ENCODE data around the gene FAM124B. TPM values are rescaled to one million over a fixed set of nuclear protein-coding genes. Genes with fewer than 3 reads are reported as not detected.

FAM124B gene
- total RNA-seq, 1 donor from 2014 or later: not detected

GRCh38 chr2:224379986-224380385 is 21.9 kb downstream of the FAM124B start:
- no peaks in the 10 kb centered on the region for H3K36me3 Mint-ChIP-seq
- no peak overlapping the region for H3K4me3 Mint-ChIP-seq
- no peak for TF ChIP-seq CTCF (conservative IDR thresholded peaks at IDR 0.05)
- DNase-seq (ENCODE audit: extremely low spot score, unreplicated experiment): no peak
- no peaks in the 10 kb centered on the region for H3K4me1 Mint-ChIP-seq (ENCODE audit: unreplicated experiment)
- H3K9me3 Mint-ChIP-seq: no peaks in the 10 kb centered on the region
- H3K27ac Mint-ChIP-seq: no peak overlapping the region
- H3K27me3 Mint-ChIP-seq: no peaks in the 10 kb centered on the region

GRCh38 chr2:224379172-224379571 is 22.7 kb downstream of the FAM124B start:
- no peaks in the 10 kb centered on the region for H3K4me1 Mint-ChIP-seq (ENCODE audit: unreplicated experiment)
- no peaks in the 10 kb centered on the region for H3K9me3 Mint-ChIP-seq
- peak overlapping the region; percentile 41 for H3K4me3 Mint-ChIP-seq
- H3K36me3 Mint-ChIP-seq: no peaks in the 10 kb centered on the region
- TF ChIP-seq CTCF (conservative IDR thresholded peaks at IDR 0.05): no peak
- no peak for DNase-seq (ENCODE audit: extremely low spot score, unreplicated experiment)
- H3K27ac Mint-ChIP-seq: no peak overlapping the region
- H3K27me3 Mint-ChIP-seq: no peaks in the 10 kb centered on the region

GRCh38 chr2:224378701-224379097 is 23.2 kb downstream of the FAM124B start:
- Mint-ChIP-seq H3K27me3 (no peaks in the 10 kb centered on the region), H3K9me3 (no peaks in the 10 kb centered on the region), H3K36me3 (no peaks in the 10 kb centered on the region), H3K27ac (no peak overlapping the region), H3K4me3 (peak overlapping the region; percentile 41), H3K4me1 (ENCODE audit: unreplicated experiment) (no peaks in the 10 kb centered on the region)
- no peak for TF ChIP-seq CTCF (conservative IDR thresholded peaks at IDR 0.05)
- no peak for DNase-seq (ENCODE audit: extremely low spot score, unreplicated experiment)

GRCh38 chr2:224377751-224378700 is 23.9 kb downstream of the FAM124B start:
- peak; percentile 45 for TF ChIP-seq CTCF (conservative IDR thresholded peaks at IDR 0.05)
- no peak for DNase-seq (ENCODE audit: extremely low spot score, unreplicated experiment)
- no peaks in the 10 kb centered on the region for H3K27me3 Mint-ChIP-seq
- no peak overlapping the region for H3K27ac Mint-ChIP-seq
- no peaks in the 10 kb centered on the region for H3K36me3 Mint-ChIP-seq
- no peaks in the 10 kb centered on the region for H3K4me1 Mint-ChIP-seq (ENCODE audit: unreplicated experiment)
- no peaks in the 10 kb centered on the region for H3K9me3 Mint-ChIP-seq
- H3K4me3 Mint-ChIP-seq: peak overlapping the region; percentile 22

- peaks cover 3% of the 10 kb centered on the region for H3K27me3 Mint-ChIP-seq
- H3K27ac Mint-ChIP-seq: no peak overlapping the region
- no peaks in the 10 kb centered on the region for H3K36me3 Mint-ChIP-seq
- no peak for DNase-seq (ENCODE audit: extremely low spot score, unreplicated experiment)
- H3K4me3 Mint-ChIP-seq: no peak overlapping the region
- no peaks in the 10 kb centered on the region for H3K9me3 Mint-ChIP-seq
- no peaks in the 10 kb centered on the region for H3K4me1 Mint-ChIP-seq (ENCODE audit: unreplicated experiment)
- no peak for TF ChIP-seq CTCF (conservative IDR thresholded peaks at IDR 0.05)
Observed at GRCh38 chr2:224372641-224373040, 29.3 kb downstream of the FAM124B start.
